ENCODE measurements around the gene TTC4. TPM values are rescaled to one million over a fixed set of nuclear protein-coding genes. Genes with fewer than 3 reads are reported as not detected.
A peak's percentile ranks its signal among the peaks of the same experiment; 100 is the strongest.

TTC4 gene
- total RNA-seq, 3 donors from 2014 or later: 12.1 to 16.7 (median 15.2) TPM

DNA sequence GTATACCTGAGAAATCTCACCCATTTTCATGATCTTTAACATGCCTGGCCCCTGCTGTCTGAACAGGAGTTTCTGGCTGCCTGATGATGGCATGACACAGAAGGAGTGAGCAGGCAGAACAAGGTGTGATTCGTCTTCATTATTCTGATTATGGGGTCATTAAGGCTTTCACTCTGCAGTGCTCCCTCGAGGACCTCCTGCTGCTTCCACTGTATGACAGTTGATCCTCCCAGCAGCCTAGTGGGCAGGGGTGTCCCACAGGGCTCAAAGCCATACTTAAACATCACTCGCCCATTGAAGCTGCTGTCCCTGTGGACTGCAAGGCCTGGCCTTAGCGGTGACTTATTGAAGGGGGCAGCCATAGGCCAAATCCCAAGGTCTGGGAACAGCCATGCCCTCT is 61.4 kb downstream of the TTC4 start:
- TF ChIP-seq, protein P1, sequence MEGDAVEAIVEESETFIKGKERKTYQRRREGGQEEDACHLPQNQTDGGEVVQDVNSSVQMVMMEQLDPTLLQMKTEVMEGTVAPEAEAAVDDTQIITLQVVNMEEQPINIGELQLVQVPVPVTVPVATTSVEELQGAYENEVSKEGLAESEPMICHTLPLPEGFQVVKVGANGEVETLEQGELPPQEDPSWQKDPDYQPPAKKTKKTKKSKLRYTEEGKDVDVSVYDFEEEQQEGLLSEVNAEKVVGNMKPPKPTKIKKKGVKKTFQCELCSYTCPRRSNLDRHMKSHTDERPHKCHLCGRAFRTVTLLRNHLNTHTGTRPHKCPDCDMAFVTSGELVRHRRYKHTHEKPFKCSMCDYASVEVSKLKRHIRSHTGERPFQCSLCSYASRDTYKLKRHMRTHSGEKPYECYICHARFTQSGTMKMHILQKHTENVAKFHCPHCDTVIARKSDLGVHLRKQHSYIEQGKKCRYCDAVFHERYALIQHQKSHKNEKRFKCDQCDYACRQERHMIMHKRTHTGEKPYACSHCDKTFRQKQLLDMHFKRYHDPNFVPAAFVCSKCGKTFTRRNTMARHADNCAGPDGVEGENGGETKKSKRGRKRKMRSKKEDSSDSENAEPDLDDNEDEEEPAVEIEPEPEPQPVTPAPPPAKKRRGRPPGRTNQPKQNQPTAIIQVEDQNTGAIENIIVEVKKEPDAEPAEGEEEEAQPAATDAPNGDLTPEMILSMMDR (IDR thresholded peaks at IDR 0.05): no peak
- ATAC-seq (no peak), DNase-seq (no peak)
- peaks cover 20% of the 10 kb centered on the region for H3K4me1 ChIP-seq (ENCODE audit: low read depth)
- intact Hi-C loops (cut with DNase I, micrococcal nuclease): no loop called here
- no peaks in the 10 kb centered on the region for H3K36me3 ChIP-seq (ENCODE audit: low read depth)
- H3K9me3 ChIP-seq: no peaks in the 10 kb centered on the region
- no peak overlapping the region for H3K4me3 ChIP-seq

DNA sequence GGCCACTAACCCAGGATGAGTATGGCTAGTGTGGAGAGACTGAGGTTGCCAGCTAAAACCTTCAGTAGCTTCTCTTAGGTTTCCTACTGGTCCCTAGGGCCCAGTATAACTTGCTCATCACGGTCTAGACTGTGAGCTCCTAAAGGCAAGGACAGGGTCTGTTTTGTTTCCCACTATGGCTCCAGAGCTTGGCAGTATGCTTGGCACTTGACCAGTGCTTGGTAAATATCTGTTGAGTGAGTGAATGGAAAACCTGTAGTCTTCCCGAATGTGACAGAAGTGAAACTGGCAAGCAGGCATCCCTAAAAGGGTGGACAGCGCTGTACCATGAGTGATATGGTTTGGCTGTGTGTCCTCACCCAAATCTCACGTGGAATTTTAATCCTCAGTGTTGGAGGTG is 61.8 kb downstream of the TTC4 start:
- Histone ChIP-seq H3K4me1 (ENCODE audit: low read depth) (peaks cover 20% of the 10 kb centered on the region), H3K9me3 (no peaks in the 10 kb centered on the region), H3K4me3 (no peak overlapping the region), H3K36me3 (ENCODE audit: low read depth) (no peaks in the 10 kb centered on the region)
- TF ChIP-seq, protein P1 (IDR thresholded peaks at IDR 0.05): no peak
- no peak for ATAC-seq
- no peak for DNase-seq
- intact Hi-C loops (cut with DNase I, micrococcal nuclease): no loop called here

DNA sequence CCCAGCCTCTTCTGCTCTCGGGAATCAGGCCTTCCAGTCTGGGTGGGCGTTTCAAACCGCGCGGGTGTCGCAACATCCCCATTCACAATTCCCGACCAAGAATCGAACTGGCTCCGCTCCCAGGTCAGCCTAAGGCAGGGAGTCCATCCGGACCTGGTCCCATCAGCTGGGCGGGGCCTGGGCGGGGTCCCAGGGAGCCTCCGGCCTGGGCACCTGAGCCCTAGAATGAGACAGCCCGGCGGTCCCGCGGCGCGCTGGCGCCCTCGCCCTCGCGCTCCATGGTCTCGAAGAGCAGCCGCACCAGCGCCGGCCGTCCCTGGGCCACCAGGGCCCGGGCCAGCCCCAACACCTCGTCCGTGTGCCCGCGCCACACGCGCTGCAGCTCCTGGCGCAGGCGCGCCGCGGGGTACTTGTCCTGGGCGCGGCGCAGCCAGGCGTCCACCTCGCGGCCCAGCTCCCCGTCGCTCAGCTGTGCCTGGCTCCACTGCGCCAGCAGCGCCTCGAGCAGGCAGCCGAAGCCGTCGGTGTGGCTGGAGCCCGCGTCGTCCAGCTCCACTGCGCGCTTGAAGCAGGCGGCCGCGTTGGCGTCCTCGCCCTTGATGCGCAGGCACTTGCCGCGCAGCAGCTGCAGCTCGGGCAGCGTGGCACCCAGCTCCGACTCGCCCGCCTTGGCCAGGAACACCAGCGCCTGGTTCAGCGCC is 65.5 kb downstream of the TTC4 start:
- intact Hi-C loops (cut with DNase I, micrococcal nuclease): no loop called here
- DNase-seq: no peak
- no peak overlapping the region for H3K4me3 ChIP-seq
- no peaks in the 10 kb centered on the region for H3K9me3 ChIP-seq
- peaks cover 15% of the 10 kb centered on the region for H3K4me1 ChIP-seq (ENCODE audit: low read depth)
- H3K36me3 ChIP-seq (ENCODE audit: low read depth): peaks cover 3% of the 10 kb centered on the region
- TF ChIP-seq, protein P1 (IDR thresholded peaks at IDR 0.05): no peak
- no peak for ATAC-seq

DNA sequence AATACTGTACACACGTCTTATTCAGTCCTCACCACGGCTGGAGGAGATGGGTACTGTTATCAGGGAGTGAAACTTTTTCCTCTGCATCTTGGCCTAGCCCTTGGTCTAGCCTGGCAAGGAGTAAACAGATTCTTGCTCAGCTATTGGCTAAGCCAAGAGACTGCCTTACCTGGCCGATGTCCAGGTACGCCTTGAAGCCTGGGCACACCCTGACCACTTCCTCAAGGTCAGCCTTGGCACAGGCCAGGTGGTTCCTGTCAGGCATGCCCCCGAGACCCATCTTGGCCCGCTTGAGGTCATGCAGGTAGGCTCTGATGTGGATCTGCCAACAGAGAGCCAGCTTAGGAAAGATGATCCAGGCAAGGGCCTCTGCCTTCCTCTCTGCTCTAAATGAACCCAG is 66.5 kb downstream of the TTC4 start:
- TF ChIP-seq, protein P1 (IDR thresholded peaks at IDR 0.05): no peak
- peaks cover 3% of the 10 kb centered on the region for H3K36me3 ChIP-seq (ENCODE audit: low read depth)
- intact Hi-C loops (cut with DNase I, micrococcal nuclease): no loop called here
- DNase-seq (no peak), ATAC-seq (peak; percentile 59)
- H3K4me1 ChIP-seq (ENCODE audit: low read depth): peaks cover 5% of the 10 kb centered on the region
- H3K9me3 ChIP-seq: no peaks in the 10 kb centered on the region
- no peak overlapping the region for H3K4me3 ChIP-seq

DNA sequence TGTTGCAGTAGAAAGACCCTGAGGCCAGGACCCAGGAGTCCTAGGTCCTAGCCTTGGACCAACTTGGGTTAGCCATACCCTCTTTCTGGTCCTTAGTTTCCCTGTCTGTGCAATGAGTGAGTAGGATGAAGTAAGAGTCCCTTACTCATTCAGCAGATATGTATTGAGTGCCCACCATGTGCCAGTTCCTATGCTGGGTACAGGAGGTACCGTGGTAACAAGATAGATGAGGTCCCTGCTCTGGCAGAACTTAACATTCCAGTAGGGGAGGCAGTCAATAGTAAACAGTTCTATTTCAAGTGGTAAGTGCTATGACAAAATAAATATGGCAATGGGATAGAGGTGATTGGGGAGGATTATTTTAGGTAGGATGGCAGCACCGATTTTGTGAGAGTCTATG is 66.9 kb downstream of the TTC4 start:
- Histone ChIP-seq H3K9me3 (no peaks in the 10 kb centered on the region), H3K4me1 (ENCODE audit: low read depth) (peaks cover under 1% of the 10 kb centered on the region), H3K4me3 (no peak overlapping the region), H3K36me3 (ENCODE audit: low read depth) (peaks cover 3% of the 10 kb centered on the region)
- DNase-seq (no peak), ATAC-seq (no peak)
- intact Hi-C loops (cut with DNase I, micrococcal nuclease): no loop called here
- TF ChIP-seq, protein P1 (IDR thresholded peaks at IDR 0.05): no peak

Data from mucosa of descending colon (tissue), 3 donors.